ENCODE data around the gene TAS2R39.

The TAS2R39 gene

GRCh38 chr7:143222782-143223181, 39.6 kb downstream of the TAS2R39 start:
- Histone ChIP-seq H3K27ac (ENCODE audit: low read depth, low read length, poor library complexity, severe bottlenecking) (no peak overlapping the region), H3K36me3 (ENCODE audit: insufficient read depth, low read length) (no peaks in the 10 kb centered on the region), H3K79me2 (ENCODE audit: insufficient read depth, low read length) (no peaks in the 10 kb centered on the region), H3K4me2 (ENCODE audit: low read length) (no peak overlapping the region), H3K9me3 (ENCODE audit: low read length) (no peaks in the 10 kb centered on the region), H3K27me3 (ENCODE audit: insufficient read depth, low read length) (peaks cover 7% of the 10 kb centered on the region; the same call in 1 of the 2 replicates), H4K20me1 (ENCODE audit: insufficient read depth, low read length) (no peaks in the 10 kb centered on the region), H2AFZ (ENCODE audit: low read length) (no peak overlapping the region), H3K4me3 (ENCODE audit: low read depth, low read length, poor library complexity, severe bottlenecking) (no peak overlapping the region), H3K9ac (ENCODE audit: low read length) (no peak overlapping the region), H3F3A (ENCODE audit: insufficient read depth, low read length) (no peaks in the 10 kb centered on the region), H3K9me2 (ENCODE audit: low read depth, low read length) (no peaks in the 10 kb centered on the region), H3K4me1 (ENCODE audit: insufficient read depth, low read length, severe bottlenecking) (no peaks in the 10 kb centered on the region)
- TF ChIP-seq CTCF (IDR thresholded peaks at IDR 0.05; ENCODE audit: low read length), result no peak
- TF ChIP-seq EZH2 (IDR thresholded peaks at IDR 0.05; ENCODE audit: borderline replicate concordance, low read length), result no peak

GRCh38 chr7:143223784-143224183, 40.6 kb downstream of the TAS2R39 start:
- H3K4me3 ChIP-seq (ENCODE audit: low read depth, low read length, poor library complexity, severe bottlenecking), result no peak overlapping the region
- no peaks in the 10 kb centered on the region for H3F3A ChIP-seq (ENCODE audit: insufficient read depth, low read length)
- no peaks in the 10 kb centered on the region for H3K9me3 ChIP-seq (ENCODE audit: low read length)
- H3K4me1 ChIP-seq (ENCODE audit: insufficient read depth, low read length, severe bottlenecking), result no peaks in the 10 kb centered on the region
- no peak overlapping the region for H3K4me2 ChIP-seq (ENCODE audit: low read length)
- no peak overlapping the region for H3K9ac ChIP-seq (ENCODE audit: low read length)
- no peak overlapping the region for H2AFZ ChIP-seq (ENCODE audit: low read length)
- no peaks in the 10 kb centered on the region for H3K79me2 ChIP-seq (ENCODE audit: insufficient read depth, low read length)
- H3K27ac ChIP-seq (ENCODE audit: low read depth, low read length, poor library complexity, severe bottlenecking), result no peak overlapping the region
- no peaks in the 10 kb centered on the region for H3K9me2 ChIP-seq (ENCODE audit: low read depth, low read length)
- TF ChIP-seq EZH2 (IDR thresholded peaks at IDR 0.05; ENCODE audit: borderline replicate concordance, low read length) (no peak), CTCF (IDR thresholded peaks at IDR 0.05; ENCODE audit: low read length) (no peak)
- peaks cover 7% of the 10 kb centered on the region; the same call in 1 of the 2 replicates for H3K27me3 ChIP-seq (ENCODE audit: insufficient read depth, low read length)
- H3K36me3 ChIP-seq (ENCODE audit: insufficient read depth, low read length), result no peaks in the 10 kb centered on the region
- no peaks in the 10 kb centered on the region for H4K20me1 ChIP-seq (ENCODE audit: insufficient read depth, low read length)

- Histone ChIP-seq H3K27ac (ENCODE audit: low read depth, low read length, poor library complexity, severe bottlenecking) (no peak overlapping the region), H3K4me3 (ENCODE audit: low read depth, low read length, poor library complexity, severe bottlenecking) (no peak overlapping the region), H3K79me2 (ENCODE audit: insufficient read depth, low read length) (no peaks in the 10 kb centered on the region), H3K4me2 (ENCODE audit: low read length) (no peak overlapping the region), H2AFZ (ENCODE audit: low read length) (no peak overlapping the region), H3K9me2 (ENCODE audit: low read depth, low read length) (no peaks in the 10 kb centered on the region), H3K36me3 (ENCODE audit: insufficient read depth, low read length) (no peaks in the 10 kb centered on the region), H3K4me1 (ENCODE audit: insufficient read depth, low read length, severe bottlenecking) (no peaks in the 10 kb centered on the region), H3K9ac (ENCODE audit: low read length) (no peak overlapping the region), H3F3A (ENCODE audit: insufficient read depth, low read length) (no peaks in the 10 kb centered on the region), H3K9me3 (ENCODE audit: low read length) (no peaks in the 10 kb centered on the region), H3K27me3 (ENCODE audit: insufficient read depth, low read length) (peaks cover 7% of the 10 kb centered on the region; the same call in 1 of the 2 replicates), H4K20me1 (ENCODE audit: insufficient read depth, low read length) (no peaks in the 10 kb centered on the region)
- TF ChIP-seq EZH2 (IDR thresholded peaks at IDR 0.05; ENCODE audit: borderline replicate concordance, low read length) (no peak), CTCF (IDR thresholded peaks at IDR 0.05; ENCODE audit: low read length) (no peak)
These were observed 41.8 kb downstream of the TAS2R39 start for GRCh38 chr7:143225047-143225446.

All from OCI-LY1 (cell line).